Measurements from ENCODE around the gene ZNF629. TPM values are rescaled to one million over a fixed set of nuclear protein-coding genes. Genes with fewer than 3 reads are reported as not detected.
A peak's percentile ranks its signal among the peaks of the same experiment; 100 is the strongest.

ZNF629 gene
- total and polyA plus RNA-seq, 4 donors, result 5.7 to 16.3 (median 9.0) TPM

DNA sequence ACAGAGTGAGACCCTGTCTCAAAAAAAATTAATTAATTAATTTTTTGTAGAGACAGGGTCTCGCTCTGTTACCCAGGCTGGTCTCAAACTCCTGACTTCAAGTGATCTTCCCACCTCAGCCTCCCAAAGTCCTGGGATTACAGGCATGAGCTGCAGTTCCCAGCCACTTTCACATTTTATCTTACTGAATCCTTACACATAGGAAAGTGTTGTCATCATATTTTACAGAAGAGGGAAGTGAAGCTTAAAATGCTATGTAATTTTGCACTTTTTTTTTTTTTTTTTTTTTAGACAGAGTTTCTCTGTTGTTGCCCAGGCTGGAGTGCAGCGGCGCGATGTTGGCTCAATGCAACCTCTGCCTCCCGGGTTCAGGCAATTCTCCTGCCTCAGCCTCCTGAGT lies 21.1 kb upstream of the ZNF629 start:
- Histone ChIP-seq H3K27ac (ENCODE audit: low read depth in 1 of 2, low read length in 1 of 2) (no peak overlapping the region), H3K4me3 (no peak overlapping the region), H3K9me3 (ENCODE audit: control insufficient read depth in 4 of 4, insufficient read depth in 3 of 4, low read length in 3 of 4) (no peaks in the 10 kb centered on the region), H3K9ac (ENCODE audit: insufficient read depth in 1 of 2, low read length in 2 of 2) (no peak overlapping the region), H3K27me3 (ENCODE audit: control insufficient read depth in 3 of 3, insufficient read depth in 3 of 3, low read length in 2 of 3) (no peaks in the 10 kb centered on the region), H3K4me1 (ENCODE audit: control insufficient read depth in 5 of 5, insufficient read depth in 5 of 5, low read length in 5 of 5) (peaks cover 0 to 13% (median 4%) of the 10 kb centered on the region in 5 donors), H3K36me3 (ENCODE audit: control insufficient read depth in 4 of 4, insufficient read depth in 4 of 4, low read length in 4 of 4) (no peaks in the 10 kb centered on the region)
- no peak for ATAC-seq (ENCODE audit: insufficient read depth, low FRiP score)
- no peak for TF ChIP-seq CTCF (IDR thresholded peaks at IDR 0.05; ENCODE audit: control extremely low read depth, extremely low read depth)
- WGBS, 2 donors, result 49 to 76% methylated on average over 5 of the region's 5 CpGs
- no peak for DNase-seq

- peak overlapping the region; percentile 61 to 86 for H3K9ac ChIP-seq (ENCODE audit: insufficient read depth in 1 of 2, low read length in 2 of 2)
- 1 to 2% methylated on average over 50 to 62 of the region's 62 CpGs for WGBS, 2 donors
- TF ChIP-seq CTCF (IDR thresholded peaks at IDR 0.05; ENCODE audit: control extremely low read depth, extremely low read depth), result no peak
These were observed 18.6 kb upstream of the ZNF629 start for GRCh38 chr16:30805370-30806169.

GRCh38 chr16:30805056-30805369 lies 18.0 kb upstream of the ZNF629 start:
- Histone ChIP-seq H3K27ac (ENCODE audit: low read depth in 1 of 2, low read length in 1 of 2) (peak overlapping the region in 1 of 2 donors; percentile 28), H3K9me3 (ENCODE audit: control insufficient read depth in 4 of 4, insufficient read depth in 3 of 4, low read length in 3 of 4) (no peaks in the 10 kb centered on the region), H3K27me3 (ENCODE audit: control insufficient read depth in 3 of 3, insufficient read depth in 3 of 3, low read length in 2 of 3) (no peaks in the 10 kb centered on the region), H3K4me1 (ENCODE audit: control insufficient read depth in 5 of 5, insufficient read depth in 5 of 5, low read length in 5 of 5) (peaks cover 0 to 13% (median 4%) of the 10 kb centered on the region in 5 donors), H3K9ac (ENCODE audit: insufficient read depth in 1 of 2, low read length in 2 of 2) (peak overlapping the region; percentile 50 to 86), H3K4me3 (peak overlapping the region; percentile 64), H3K36me3 (ENCODE audit: control insufficient read depth in 4 of 4, insufficient read depth in 4 of 4, low read length in 4 of 4) (no peaks in the 10 kb centered on the region)
- WGBS, 2 donors, result 47 to 56% methylated on average over 8 of the region's 8 CpGs
- no peak for TF ChIP-seq CTCF (IDR thresholded peaks at IDR 0.05; ENCODE audit: control extremely low read depth, extremely low read depth)
- no peak for DNase-seq
- ATAC-seq (ENCODE audit: insufficient read depth, low FRiP score), result no peak

More at GRCh38 chr16:30805370-30806169, 18.6 kb upstream of the ZNF629 start:
- no peaks in the 10 kb centered on the region for H3K9me3 ChIP-seq (ENCODE audit: control insufficient read depth in 4 of 4, insufficient read depth in 3 of 4, low read length in 3 of 4)
- H3K27me3 ChIP-seq (ENCODE audit: control insufficient read depth in 3 of 3, insufficient read depth in 3 of 3, low read length in 2 of 3), result no peaks in the 10 kb centered on the region
- peak overlapping the region; percentile 78 for H3K4me3 ChIP-seq
- H3K27ac ChIP-seq (ENCODE audit: low read depth in 1 of 2, low read length in 1 of 2), result peak overlapping the region; percentile 95 to 98
- peak; percentile 87 to 93 (median 88) for DNase-seq
- peak; percentile 95 for ATAC-seq (ENCODE audit: insufficient read depth, low FRiP score)
- peaks cover 0 to 13% (median 4%) of the 10 kb centered on the region in 5 donors for H3K4me1 ChIP-seq (ENCODE audit: control insufficient read depth in 5 of 5, insufficient read depth in 5 of 5, low read length in 5 of 5)
- H3K36me3 ChIP-seq (ENCODE audit: control insufficient read depth in 4 of 4, insufficient read depth in 4 of 4, low read length in 4 of 4), result no peaks in the 10 kb centered on the region
